ENCODE measurements around the gene CD96. TPM values are rescaled to one million over a fixed set of nuclear protein-coding genes. Genes with fewer than 3 reads are reported as not detected.

The CD96 gene
- total RNA-seq, 1 donor from 2014 or later: 50.5 TPM

- intact Hi-C loops (cut with micrococcal nuclease): no loop called here
- peak; percentile 56 for DNase-seq
- Mint-ChIP-seq H3K4me3 (peak overlapping the region; percentile 96), H3K36me3 (ENCODE audit: low read depth) (peaks cover 85% of the 10 kb centered on the region), H3K27ac (peak overlapping the region; percentile 67), H3K9me3 (peaks cover 4% of the 10 kb centered on the region), H3K27me3 (no peaks in the 10 kb centered on the region), H3K4me1 (peaks cover 62% of the 10 kb centered on the region)
These were observed 49.6 kb downstream of the CD96 start for GRCh38 chr3:111591555-111591954.

DNA sequence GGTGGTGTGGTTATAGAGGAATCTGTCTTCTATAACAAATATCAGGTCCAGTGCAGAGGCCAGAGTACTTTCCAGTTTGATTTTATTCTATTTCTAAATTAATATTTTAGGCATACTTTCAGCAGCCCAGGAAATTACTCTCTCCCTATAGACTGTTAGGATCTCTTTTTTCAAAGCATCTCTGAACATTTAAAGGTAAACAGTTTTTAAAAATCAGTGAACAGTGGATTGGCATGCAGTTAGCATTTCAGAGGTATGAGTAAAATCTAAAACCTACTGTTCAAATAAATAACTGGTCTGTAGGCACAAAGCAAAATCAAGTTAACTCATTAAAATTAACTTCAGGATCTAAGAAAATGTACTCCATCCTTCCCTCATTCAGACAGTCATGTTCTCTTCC, 50.1 kb downstream of the CD96 start:
- Mint-ChIP-seq H3K4me1 (peaks cover 62% of the 10 kb centered on the region), H3K4me3 (peak overlapping the region; percentile 96), H3K36me3 (ENCODE audit: low read depth) (peaks cover 79% of the 10 kb centered on the region), H3K27ac (peak overlapping the region; percentile 96), H3K9me3 (no peaks in the 10 kb centered on the region), H3K27me3 (no peaks in the 10 kb centered on the region)
- DNase-seq: no peak
- intact Hi-C loops (cut with micrococcal nuclease): no loop called here

DNA sequence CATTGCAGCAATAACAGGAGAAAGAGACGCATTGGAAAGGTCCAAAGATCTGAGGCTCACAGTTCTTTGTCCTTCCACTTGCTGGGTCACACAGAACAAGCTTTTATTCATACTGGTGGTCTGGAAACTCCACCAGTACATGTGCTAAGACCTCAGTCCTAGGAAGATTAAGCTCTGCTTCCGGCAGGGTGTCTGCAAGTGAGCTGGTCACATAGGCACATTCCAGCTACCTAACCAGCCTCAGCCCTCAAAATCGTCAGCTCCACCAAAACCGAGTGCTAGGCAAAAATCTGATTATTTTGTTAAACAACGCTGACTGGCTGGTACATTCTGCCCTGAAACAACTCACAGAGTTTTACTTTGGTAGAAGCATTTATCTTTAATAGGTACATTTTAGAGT, 50.9 kb downstream of the CD96 start:
- Mint-ChIP-seq H3K27me3 (no peaks in the 10 kb centered on the region), H3K36me3 (ENCODE audit: low read depth) (peaks cover 77% of the 10 kb centered on the region)
- intact Hi-C loops (cut with micrococcal nuclease): no loop called here

GRCh38 chr3:111593666-111594065, 51.7 kb downstream of the CD96 start:
- peak overlapping the region; percentile 96 for H3K4me3 Mint-ChIP-seq
- H3K36me3 Mint-ChIP-seq (ENCODE audit: low read depth): peaks cover 78% of the 10 kb centered on the region
- peak; percentile 60 for DNase-seq
- H3K27ac Mint-ChIP-seq: peak overlapping the region; percentile 96
- peaks cover 60% of the 10 kb centered on the region for H3K4me1 Mint-ChIP-seq
- no peaks in the 10 kb centered on the region for H3K9me3 Mint-ChIP-seq
- intact Hi-C loops (cut with micrococcal nuclease): loop anchor here (2.0 kb wide), 1 partner anchor 15 kb away; no protein-coding TSS in a partner anchor
- H3K27me3 Mint-ChIP-seq: no peaks in the 10 kb centered on the region

More for the DNA sequence above, 50.9 kb downstream of the CD96 start:
- H3K9me3 Mint-ChIP-seq: no peaks in the 10 kb centered on the region
- H3K27ac Mint-ChIP-seq: peak overlapping the region; percentile 96
- peak overlapping the region; percentile 96 for H3K4me3 Mint-ChIP-seq
- H3K4me1 Mint-ChIP-seq: peaks cover 64% of the 10 kb centered on the region
- DNase-seq: peak; percentile 60

GRCh38 chr3:111594205-111594604, 52.2 kb downstream of the CD96 start:
- intact Hi-C loops (cut with micrococcal nuclease): loop anchor here (2.0 kb wide), 1 partner anchor 15 kb away; no protein-coding TSS in a partner anchor
- H3K36me3 Mint-ChIP-seq (ENCODE audit: low read depth): peaks cover 76% of the 10 kb centered on the region

DNA sequence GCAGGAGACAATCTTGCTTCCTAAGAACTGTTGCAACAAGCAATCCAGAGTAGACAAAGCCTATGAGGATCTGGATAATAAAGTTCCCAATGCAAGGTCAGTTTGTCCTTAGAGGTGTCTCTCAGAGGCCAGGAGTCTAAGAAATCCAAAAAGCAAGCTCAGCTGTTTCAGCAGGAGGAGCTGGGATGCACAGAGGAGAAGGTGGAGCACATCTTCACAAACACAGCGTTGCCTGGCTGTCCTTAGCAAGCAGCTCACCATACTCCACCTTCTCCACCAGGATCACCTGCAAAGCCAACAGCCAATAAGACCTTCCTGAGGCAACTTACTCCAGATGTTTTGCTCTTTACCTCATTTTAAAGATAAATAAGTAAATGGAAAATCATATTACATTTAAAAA, 52.8 kb downstream of the CD96 start:
- no peaks in the 10 kb centered on the region for H3K27me3 Mint-ChIP-seq
- DNase-seq: peak; percentile 62
- H3K4me3 Mint-ChIP-seq: peak overlapping the region; percentile 96
- H3K9me3 Mint-ChIP-seq: no peaks in the 10 kb centered on the region
- H3K36me3 Mint-ChIP-seq (ENCODE audit: low read depth): peaks cover 73% of the 10 kb centered on the region
- intact Hi-C loops (cut with micrococcal nuclease): loop anchor here (1.0 to 5.0 kb wide), 5 partner anchors 12 to 357 kb away; no protein-coding TSS in a partner anchor
- H3K4me1 Mint-ChIP-seq: peaks cover 53% of the 10 kb centered on the region
- peak overlapping the region; percentile 96 for H3K27ac Mint-ChIP-seq

More at GRCh38 chr3:111594205-111594604, 52.2 kb downstream of the CD96 start:
- Mint-ChIP-seq H3K9me3 (no peaks in the 10 kb centered on the region), H3K27ac (peak overlapping the region; percentile 96), H3K27me3 (no peaks in the 10 kb centered on the region), H3K4me1 (peaks cover 57% of the 10 kb centered on the region), H3K4me3 (peak overlapping the region; percentile 96)
- peak; percentile 67 for DNase-seq

DNA sequence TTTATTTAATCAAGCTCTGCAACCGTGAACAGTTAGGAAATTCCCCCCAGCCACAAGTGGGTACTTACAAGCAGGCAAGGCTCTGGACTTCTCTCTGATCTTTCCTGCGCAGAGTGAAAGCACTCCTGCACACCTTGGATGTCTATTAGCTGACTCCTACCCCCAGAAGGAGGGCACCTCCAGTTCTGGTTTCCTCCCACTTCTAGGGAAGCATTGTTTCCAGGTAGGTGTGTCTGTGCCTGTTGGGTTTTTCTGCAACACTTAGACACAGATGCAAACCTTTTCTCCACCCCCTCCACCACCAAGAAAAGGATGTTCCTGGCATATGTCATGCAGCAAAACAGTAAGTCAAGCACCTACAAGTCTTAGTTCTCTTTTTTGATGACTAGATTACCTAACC, 53.2 kb downstream of the CD96 start, which contains the start of gene ZBED2:
TSS of gene ZBED2 (minus strand) at position 115 of the 400 bp plus-strand sequence. CDS start 1,145 bp downstream, outside the sequence.
- H3K4me3 Mint-ChIP-seq: peak within 1 kb of the TSS; percentile 96
- peaks cover 73% of the 10 kb centered on the region for H3K36me3 Mint-ChIP-seq (ENCODE audit: low read depth)
- peak within 1 kb of the TSS; percentile 96 for H3K27ac Mint-ChIP-seq
- intact Hi-C loops (cut with micrococcal nuclease): loop anchor here (1.0 to 5.0 kb wide), 5 partner anchors 13 to 358 kb away; no protein-coding TSS in a partner anchor
- peak; percentile 72 for DNase-seq
- H3K4me1 Mint-ChIP-seq: peaks cover 53% of the 10 kb centered on the region
- no peaks in the 10 kb centered on the region for H3K9me3 Mint-ChIP-seq
- H3K27me3 Mint-ChIP-seq: no peaks in the 10 kb centered on the region

- H3K4me1 Mint-ChIP-seq: peaks cover 52% of the 10 kb centered on the region
- no peaks in the 10 kb centered on the region for H3K9me3 Mint-ChIP-seq
- DNase-seq: no peak
- H3K27ac Mint-ChIP-seq: peak overlapping the region; percentile 96
- H3K4me3 Mint-ChIP-seq: peak overlapping the region; percentile 96
- no peaks in the 10 kb centered on the region for H3K27me3 Mint-ChIP-seq
- intact Hi-C loops (cut with micrococcal nuclease): loop anchor here (1.0 to 5.0 kb wide), 3 partner anchors 8 to 359 kb away; no protein-coding TSS in a partner anchor
- peaks cover 69% of the 10 kb centered on the region for H3K36me3 Mint-ChIP-seq (ENCODE audit: low read depth)
These were observed 54.3 kb downstream of the CD96 start for GRCh38 chr3:111596328-111596727.

DNA sequence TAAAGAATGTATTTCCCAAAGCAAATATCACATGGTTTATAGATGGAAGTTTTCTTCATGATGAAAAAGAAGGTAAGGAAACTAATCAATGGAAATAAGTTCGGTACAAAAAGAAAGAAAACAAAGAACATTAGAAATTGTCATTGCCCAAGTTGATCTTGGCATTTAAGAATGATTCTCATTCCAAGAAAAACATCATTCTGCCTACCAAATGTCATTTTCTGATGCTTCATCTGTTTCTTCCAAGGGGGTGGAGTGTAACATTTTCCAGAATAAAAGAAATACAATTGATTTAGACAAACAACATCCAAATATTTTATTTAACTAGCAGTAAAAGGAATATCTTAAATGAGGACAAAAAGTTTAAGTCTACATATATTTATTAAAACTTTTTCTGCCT, 56.1 kb downstream of the CD96 start:
- peak overlapping the region; percentile 83 for H3K27ac Mint-ChIP-seq
- peaks cover 59% of the 10 kb centered on the region for H3K4me1 Mint-ChIP-seq
- no peaks in the 10 kb centered on the region for H3K27me3 Mint-ChIP-seq
- H3K4me3 Mint-ChIP-seq: peak overlapping the region; percentile 34
- H3K9me3 Mint-ChIP-seq: no peaks in the 10 kb centered on the region
- intact Hi-C loops (cut with micrococcal nuclease): loop anchor here (5.0 kb wide), 1 partner anchor 361 kb away; no protein-coding TSS in a partner anchor
- peaks cover 60% of the 10 kb centered on the region for H3K36me3 Mint-ChIP-seq (ENCODE audit: low read depth)
- no peak for DNase-seq

- no peaks in the 10 kb centered on the region for H3K27me3 Mint-ChIP-seq
- H3K27ac Mint-ChIP-seq: peak overlapping the region; percentile 83
- H3K4me3 Mint-ChIP-seq: no peak overlapping the region
- H3K4me1 Mint-ChIP-seq: peaks cover 59% of the 10 kb centered on the region
- intact Hi-C loops (cut with micrococcal nuclease): loop anchor here (5.0 kb wide), 1 partner anchor 361 kb away; no protein-coding TSS in a partner anchor
- H3K9me3 Mint-ChIP-seq: no peaks in the 10 kb centered on the region
- H3K36me3 Mint-ChIP-seq (ENCODE audit: low read depth): peaks cover 59% of the 10 kb centered on the region
- no peak for DNase-seq
These were observed 56.6 kb downstream of the CD96 start for GRCh38 chr3:111598552-111598951.

DNA sequence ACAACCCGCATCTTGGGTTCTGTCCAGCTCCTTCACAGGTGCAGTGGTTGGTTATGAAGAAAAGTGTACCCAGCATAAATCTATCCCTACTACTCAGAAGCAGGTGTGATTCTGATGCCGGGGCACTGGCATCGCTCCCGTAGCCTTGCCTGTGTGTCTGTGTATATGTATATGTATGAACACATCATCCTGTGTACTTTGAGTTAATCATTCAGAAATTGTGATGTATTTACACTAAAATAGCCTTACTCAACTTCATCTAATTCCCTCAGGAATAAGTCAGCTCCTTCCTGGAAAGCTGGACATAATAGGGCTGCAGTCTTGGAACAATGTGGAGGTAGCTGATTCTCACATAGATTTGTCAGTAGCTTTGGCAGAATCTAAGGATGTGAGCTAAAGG, 59.8 kb downstream of the CD96 start:
- no peaks in the 10 kb centered on the region for H3K27me3 Mint-ChIP-seq
- peak; percentile 51 for DNase-seq
- peak overlapping the region; percentile 78 for H3K27ac Mint-ChIP-seq
- H3K4me3 Mint-ChIP-seq: no peak overlapping the region
- H3K4me1 Mint-ChIP-seq: peaks cover 68% of the 10 kb centered on the region
- peaks cover 5% of the 10 kb centered on the region for H3K9me3 Mint-ChIP-seq
- peaks cover 62% of the 10 kb centered on the region for H3K36me3 Mint-ChIP-seq (ENCODE audit: low read depth)
- intact Hi-C loops (cut with micrococcal nuclease): loop anchor here (5.0 kb wide), 1 partner anchor 275 kb away; no protein-coding TSS in a partner anchor

GRCh38 chr3:111603679-111604078, 61.7 kb downstream of the CD96 start:
- Mint-ChIP-seq H3K9me3 (peaks cover 5% of the 10 kb centered on the region), H3K36me3 (ENCODE audit: low read depth) (peaks cover 63% of the 10 kb centered on the region), H3K4me3 (peak overlapping the region; percentile 40), H3K27ac (peak overlapping the region; percentile 91), H3K4me1 (peaks cover 70% of the 10 kb centered on the region), H3K27me3 (no peaks in the 10 kb centered on the region)
- intact Hi-C loops (cut with micrococcal nuclease): loop anchor here (1.0 to 5.0 kb wide), 3 partner anchors 7 to 276 kb away; no protein-coding TSS in a partner anchor
- peak; percentile 59 for DNase-seq

GRCh38 chr3:111604119-111604518, 62.1 kb downstream of the CD96 start:
- peaks cover 5% of the 10 kb centered on the region for H3K9me3 Mint-ChIP-seq
- peak; percentile 66 for DNase-seq
- H3K27me3 Mint-ChIP-seq: no peaks in the 10 kb centered on the region
- H3K36me3 Mint-ChIP-seq (ENCODE audit: low read depth): peaks cover 67% of the 10 kb centered on the region
- peak overlapping the region; percentile 40 for H3K4me3 Mint-ChIP-seq
- intact Hi-C loops (cut with micrococcal nuclease): loop anchor here (1.0 to 5.0 kb wide), 3 partner anchors 8 to 277 kb away; no protein-coding TSS in a partner anchor
- H3K27ac Mint-ChIP-seq: peak overlapping the region; percentile 91
- peaks cover 74% of the 10 kb centered on the region for H3K4me1 Mint-ChIP-seq

DNA sequence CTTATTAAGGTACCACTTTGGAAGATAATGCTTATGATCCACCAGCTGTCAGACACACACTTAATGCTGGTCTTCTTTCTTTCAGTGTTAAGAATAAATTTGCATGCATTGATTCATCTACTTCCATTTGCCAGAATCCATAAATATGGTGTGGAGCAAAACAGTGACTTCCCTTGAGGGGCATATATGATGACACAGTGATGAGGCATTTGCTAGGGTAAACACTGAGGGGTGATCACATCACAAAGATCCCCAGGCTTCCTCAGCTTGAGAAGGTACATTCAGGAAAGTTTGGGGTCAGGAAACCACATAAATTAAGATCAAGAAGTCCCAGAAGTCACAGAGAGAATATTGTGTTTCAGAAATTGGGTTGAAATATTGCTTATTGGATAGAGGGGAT, 63.0 kb downstream of the CD96 start:
- H3K4me3 Mint-ChIP-seq: peak overlapping the region; percentile 40
- intact Hi-C loops (cut with micrococcal nuclease): loop anchor here (1.0 to 5.0 kb wide), 3 partner anchors 8 to 533 kb away; partner anchors contain the start of gene NECTIN3
- H3K4me1 Mint-ChIP-seq: peaks cover 78% of the 10 kb centered on the region
- peak; percentile 59 for DNase-seq
- peaks cover 62% of the 10 kb centered on the region for H3K36me3 Mint-ChIP-seq (ENCODE audit: low read depth)
- H3K27me3 Mint-ChIP-seq: no peaks in the 10 kb centered on the region
- H3K27ac Mint-ChIP-seq: peak overlapping the region; percentile 91
- peaks cover 5% of the 10 kb centered on the region for H3K9me3 Mint-ChIP-seq

All from activated CD4-positive, alpha-beta T cell treated with anti-CD3 and anti-CD28 coated beads, Interleukin-2, amount 10 ng/mL, durations not matched to agents 24 days and 14 days (primary cell).